Measurements from ENCODE around the gene PLEKHA7. TPM values are rescaled to one million over a fixed set of nuclear protein-coding genes. Genes with fewer than 3 reads are reported as not detected.
"Not testable (repeated sequence)": the region's sequence is repeated elsewhere in the genome, so short reads cannot be mapped to it uniquely, and the experiment has no call there.

PLEKHA7 gene
- total and polyA plus RNA-seq, 7 donors = 0.74 to 2.6 (median 1.2) TPM

DNA sequence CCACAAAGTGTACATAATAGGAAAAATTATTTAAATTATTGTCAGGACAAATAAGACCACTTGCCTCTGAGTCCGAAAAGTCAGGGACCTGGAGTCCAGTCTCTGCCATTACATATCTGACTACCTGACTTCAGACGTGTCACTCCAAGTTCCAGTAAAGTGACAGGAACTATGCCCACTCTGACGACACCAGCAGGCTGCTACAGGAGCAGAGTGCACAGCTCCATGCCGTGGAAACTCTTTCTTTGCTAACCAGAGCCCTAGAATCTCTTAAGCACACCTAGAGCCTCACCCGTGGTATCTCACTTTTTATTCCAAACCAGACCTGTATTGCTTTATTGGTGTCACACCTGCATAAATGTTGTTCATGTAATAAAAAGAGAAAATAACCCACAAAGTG lies 93.7 kb downstream of the PLEKHA7 start:
- WGBS, 3 donors = 75 to 81% (median 78%) methylated on average over 5 of the region's 5 CpGs

DNA sequence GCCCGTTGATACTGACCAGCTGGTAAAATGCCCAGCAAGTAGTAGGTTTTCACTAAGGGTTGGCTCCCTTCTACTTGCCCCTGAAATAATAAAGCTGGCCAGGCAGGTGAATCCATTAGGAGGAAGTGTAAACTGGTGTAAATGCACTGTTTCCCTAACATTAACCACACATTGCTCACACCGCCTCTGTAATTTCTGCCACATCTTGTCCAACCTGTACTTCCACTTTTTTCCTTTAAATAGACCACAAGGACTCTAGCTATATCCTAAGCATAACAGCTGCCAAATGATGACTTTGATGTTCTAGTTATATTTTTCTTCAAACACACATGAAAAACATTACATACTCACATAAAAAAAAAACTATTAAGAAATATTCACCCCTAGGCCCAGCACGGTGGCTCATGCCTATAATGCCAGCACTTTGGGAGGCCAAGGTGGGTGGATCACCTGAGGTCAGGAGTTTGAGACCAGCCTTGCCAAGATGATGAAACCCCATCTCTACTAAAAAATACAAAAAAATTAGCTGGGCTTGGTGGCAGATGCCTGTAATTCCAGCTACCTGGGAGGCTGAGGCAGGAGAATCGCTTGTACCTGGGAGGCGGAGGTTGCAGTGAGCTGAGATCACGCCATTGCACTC lies 95.6 kb downstream of the PLEKHA7 start:
- H3K9me3 ChIP-seq; H3K27ac ChIP-seq; DNase-seq; H3K36me3 ChIP-seq (ENCODE audit: insufficient read depth in 1 of 2, low read depth in 1 of 2); intact Hi-C loops (cut with DNase I); H3K4me3 ChIP-seq; H3K4me1 ChIP-seq; ATAC-seq; H3K27me3 ChIP-seq (ENCODE audit: insufficient read depth in 3 of 3, low read length in 2 of 3): not testable (repeated sequence)
- 91 to 93% (median 92%) methylated on average over 6 of the region's 6 CpGs for WGBS, 3 donors

More for the DNA sequence above, 93.7 kb downstream of the PLEKHA7 start:
- no peak for DNase-seq
- Histone ChIP-seq H3K27me3 (ENCODE audit: insufficient read depth in 3 of 3, low read length in 2 of 3) (no peaks in the 10 kb centered on the region), H3K9me3 (no peaks in the 10 kb centered on the region), H3K4me3 (no peak overlapping the region), H3K4me1 (peaks cover 7% of the 10 kb centered on the region), H3K27ac (no peak overlapping the region), H3K36me3 (ENCODE audit: insufficient read depth in 1 of 2, low read depth in 1 of 2) (no peaks in the 10 kb centered on the region)
- ATAC-seq = no peak
- TF ChIP-seq, protein P1, sequence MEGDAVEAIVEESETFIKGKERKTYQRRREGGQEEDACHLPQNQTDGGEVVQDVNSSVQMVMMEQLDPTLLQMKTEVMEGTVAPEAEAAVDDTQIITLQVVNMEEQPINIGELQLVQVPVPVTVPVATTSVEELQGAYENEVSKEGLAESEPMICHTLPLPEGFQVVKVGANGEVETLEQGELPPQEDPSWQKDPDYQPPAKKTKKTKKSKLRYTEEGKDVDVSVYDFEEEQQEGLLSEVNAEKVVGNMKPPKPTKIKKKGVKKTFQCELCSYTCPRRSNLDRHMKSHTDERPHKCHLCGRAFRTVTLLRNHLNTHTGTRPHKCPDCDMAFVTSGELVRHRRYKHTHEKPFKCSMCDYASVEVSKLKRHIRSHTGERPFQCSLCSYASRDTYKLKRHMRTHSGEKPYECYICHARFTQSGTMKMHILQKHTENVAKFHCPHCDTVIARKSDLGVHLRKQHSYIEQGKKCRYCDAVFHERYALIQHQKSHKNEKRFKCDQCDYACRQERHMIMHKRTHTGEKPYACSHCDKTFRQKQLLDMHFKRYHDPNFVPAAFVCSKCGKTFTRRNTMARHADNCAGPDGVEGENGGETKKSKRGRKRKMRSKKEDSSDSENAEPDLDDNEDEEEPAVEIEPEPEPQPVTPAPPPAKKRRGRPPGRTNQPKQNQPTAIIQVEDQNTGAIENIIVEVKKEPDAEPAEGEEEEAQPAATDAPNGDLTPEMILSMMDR (IDR thresholded peaks at IDR 0.05) = no peak
- intact Hi-C loops (cut with DNase I) = no loop called here

DNA sequence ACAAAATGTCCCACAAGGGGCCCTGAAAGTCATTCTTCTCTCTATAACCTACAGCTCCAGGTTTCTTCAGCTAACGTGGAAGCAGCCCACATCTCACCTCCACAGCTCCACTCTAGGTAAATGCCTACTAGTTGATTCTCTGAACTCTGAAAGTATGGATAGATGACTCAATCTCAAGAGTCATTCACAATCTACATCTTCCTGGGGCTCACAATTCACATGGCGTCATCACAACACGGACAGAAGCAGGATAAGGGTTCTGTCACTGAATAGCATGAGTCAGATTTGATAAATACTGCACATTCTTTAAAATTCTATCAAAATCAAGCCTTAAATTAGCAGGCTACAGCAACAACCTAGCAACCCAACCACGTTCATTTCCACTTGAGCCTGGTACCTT lies 96.3 kb downstream of the PLEKHA7 start:
- no peak for ATAC-seq
- H3K27me3 ChIP-seq (ENCODE audit: insufficient read depth in 3 of 3, low read length in 2 of 3) = no peaks in the 10 kb centered on the region
- TF ChIP-seq, protein P1 (IDR thresholded peaks at IDR 0.05) = no peak
- no peak for DNase-seq
- WGBS, 3 donors = 93 to 96% (median 95%) methylated on average over 4 of the region's 4 CpGs
- no peaks in the 10 kb centered on the region for H3K4me1 ChIP-seq
- H3K4me3 ChIP-seq = no peak overlapping the region
- H3K36me3 ChIP-seq (ENCODE audit: insufficient read depth in 1 of 2, low read depth in 1 of 2) = no peaks in the 10 kb centered on the region
- no peaks in the 10 kb centered on the region for H3K9me3 ChIP-seq
- intact Hi-C loops (cut with DNase I) = no loop called here
- H3K27ac ChIP-seq = no peak overlapping the region

DNA sequence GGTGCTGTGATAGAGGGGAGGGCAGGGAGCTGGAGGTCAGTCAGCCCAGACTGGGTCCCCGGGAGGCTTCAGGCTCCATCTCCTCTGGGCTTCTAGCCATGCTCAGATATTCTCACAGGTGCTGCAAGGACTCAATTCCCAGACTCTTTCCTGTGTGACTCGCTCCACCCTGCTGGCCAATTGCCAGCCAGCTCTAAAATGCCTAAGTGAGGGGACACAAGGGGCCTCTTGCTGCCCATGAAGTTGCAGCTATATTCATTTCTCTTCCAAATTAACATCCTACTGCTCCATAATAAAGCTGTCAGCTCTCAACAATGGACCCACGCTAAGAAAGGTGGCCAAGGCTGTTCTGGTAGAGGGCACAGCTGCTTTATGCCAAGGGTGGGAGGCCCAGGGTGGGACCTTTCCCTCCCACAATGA lies 101.5 kb downstream of the PLEKHA7 start:
- Histone ChIP-seq H3K36me3 (ENCODE audit: insufficient read depth in 1 of 2, low read depth in 1 of 2) (no peaks in the 10 kb centered on the region), H3K4me3 (no peak overlapping the region), H3K4me1 (no peaks in the 10 kb centered on the region), H3K9me3 (no peaks in the 10 kb centered on the region), H3K27me3 (ENCODE audit: insufficient read depth in 3 of 3, low read length in 2 of 3) (no peaks in the 10 kb centered on the region), H3K27ac (no peak overlapping the region)
- TF ChIP-seq, protein P1 (IDR thresholded peaks at IDR 0.05) = no peak
- ATAC-seq (no peak), DNase-seq (no peak)
- WGBS, 3 donors = 31 to 39% (median 35%) methylated on average over 3 of the region's 3 CpGs
- intact Hi-C loops (cut with DNase I) = no loop called here

DNA sequence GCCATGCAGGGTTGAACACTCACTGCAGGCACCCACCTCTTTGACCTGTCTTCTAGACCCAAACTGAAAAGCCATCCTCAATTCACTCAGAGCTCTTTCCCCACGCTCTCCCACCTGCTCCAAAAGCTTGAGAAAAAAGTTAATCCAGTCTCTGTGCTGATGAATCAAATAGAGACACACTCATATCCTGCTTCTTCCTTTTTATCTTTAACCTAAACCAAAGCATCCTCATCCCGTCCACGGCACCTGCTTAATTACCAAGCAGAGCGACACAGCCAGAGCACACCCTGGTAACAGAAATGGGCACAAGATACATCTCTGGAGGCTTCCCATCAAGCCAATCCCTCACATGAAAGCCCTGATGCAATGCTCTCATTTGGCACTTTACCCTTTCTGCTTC lies 102.6 kb downstream of the PLEKHA7 start:
- Histone ChIP-seq H3K4me1 (no peaks in the 10 kb centered on the region), H3K9me3 (no peaks in the 10 kb centered on the region), H3K36me3 (ENCODE audit: insufficient read depth in 1 of 2, low read depth in 1 of 2) (no peaks in the 10 kb centered on the region), H3K27ac (no peak overlapping the region), H3K27me3 (ENCODE audit: insufficient read depth in 3 of 3, low read length in 2 of 3) (no peaks in the 10 kb centered on the region), H3K4me3 (no peak overlapping the region)
- TF ChIP-seq, protein P1 (IDR thresholded peaks at IDR 0.05) = no peak
- intact Hi-C loops (cut with DNase I) = no loop called here
- no peak for DNase-seq
- ATAC-seq = no peak
- 81 to 94% (median 92%) methylated on average over 4 of the region's 4 CpGs for WGBS, 3 donors
